HepG2 (cell line): ENCODE measurements around the gene RDM1. TPM values are rescaled to one million over a fixed set of nuclear protein-coding genes. Genes with fewer than 3 reads are reported as not detected.

Experiments
- ADNP ChIP-seq: sonication (generic); formaldehyde crosslinking; IDR thresholded peaks from 2 replicates; pipeline ENCODE4 v1.4.0; 2020; ENCODE audit warnings: missing genetic modification reagents
- EHMT2 ChIP-seq: fragments of 200-600 bp; sonication (generic); IDR thresholded peaks from 2 replicates; pipeline ENCODE4 v1.7.0; 2017; ENCODE audit warnings: antibody characterized with exemption, low read depth, low read length, borderline replicate concordance
- ERF ChIP-seq: IDR thresholded peaks from 2 replicates; pipeline ENCODE4 v1.6.1; 2018; ENCODE audit warnings: missing biosample characterization, missing genetic modification reagents
- HDAC6 ChIP-seq: fragments of 200-600 bp; sonication (generic); IDR thresholded peaks from 2 replicates; pipeline ENCODE4 v1.7.0; 2017; ENCODE audit warnings: mild to moderate bottlenecking, antibody characterized with exemption, low read length, low read depth
- HNRNPL ChIP-seq: fragments of 200-400 bp; formaldehyde crosslinking; IDR thresholded peaks from 2 replicates; pipeline ENCODE4 v1.6.1; 2017; ENCODE audit warnings: mild to moderate bottlenecking, low read depth, low read length
- JUNB ChIP-seq: sonication (generic); formaldehyde crosslinking; IDR thresholded peaks from 2 replicates; pipeline ENCODE4 v1.8.0; 2022; ENCODE audit warnings: missing genetic modification reagents, mild to moderate bottlenecking, borderline replicate concordance
- MIER2 ChIP-seq: IDR thresholded peaks from 2 replicates; pipeline ENCODE4 v1.6.1; 2016; ENCODE audit warnings: missing biosample characterization, missing genetic modification reagents
- NBN ChIP-seq: fragments of 450-650 bp; conservative IDR thresholded peaks from 2 replicates; pipeline ENCODE4 v1.6.1; 2017
- NCOA1 ChIP-seq: sonication (generic); formaldehyde crosslinking; IDR thresholded peaks from 2 replicates; pipeline ENCODE4 v1.9.0; 2021; ENCODE audit warnings: missing genetic modification reagents
- PCBP2 ChIP-seq: fragments of 200-400 bp; formaldehyde crosslinking; optimal IDR thresholded peaks from 2 replicates; pipeline ENCODE3; 2018; ENCODE audit warnings: low read length, low read depth; ENCODE audit not compliant: poor library complexity, severe bottlenecking
- TOE1 ChIP-seq: sonication (generic); formaldehyde crosslinking; IDR thresholded peaks from 2 replicates; pipeline ENCODE4 v1.4.0; 2020; ENCODE audit warnings: mild to moderate bottlenecking, missing genetic modification reagents
- TOPORS ChIP-seq: sonication (generic); formaldehyde crosslinking; IDR thresholded peaks from 2 replicates; pipeline ENCODE4 v1.8.0; 2023; ENCODE audit warnings: mild to moderate bottlenecking, missing genetic modification reagents
- ZNF121 ChIP-seq: sonication (generic); formaldehyde crosslinking; IDR thresholded peaks from 2 replicates; pipeline ENCODE4 v1.5.0; 2020; ENCODE audit warnings: mild to moderate bottlenecking, missing genetic modification reagents
- ZNF44 ChIP-seq: sonication (generic); formaldehyde crosslinking; IDR thresholded peaks from 2 replicates; pipeline ENCODE4 v1.5.1; 2020; ENCODE audit warnings: mild to moderate bottlenecking, missing genetic modification reagents
- ZNF468 ChIP-seq: sonication (generic); formaldehyde crosslinking; IDR thresholded peaks from 2 replicates; pipeline ENCODE4 v1.8.0; 2022; ENCODE audit warnings: mild to moderate bottlenecking, moderate library complexity, missing genetic modification reagents
- ZNF501 ChIP-seq: sonication (generic); formaldehyde crosslinking; IDR thresholded peaks from 2 replicates; pipeline ENCODE4 v1.5.1; 2020; ENCODE audit warnings: mild to moderate bottlenecking, moderate library complexity, missing genetic modification reagents
- ZNF747 ChIP-seq: sonication (generic); formaldehyde crosslinking; IDR thresholded peaks from 2 replicates; pipeline ENCODE4 v1.8.1; 2023; ENCODE audit warnings: missing genetic modification reagents, mild to moderate bottlenecking, borderline replicate concordance
- ZNF792 ChIP-seq: IDR thresholded peaks from 2 replicates; pipeline ENCODE4 v1.6.1; 2016
- polyA plus RNA-seq, 8 experiments: library from polyadenylated mRNA; depleted of rRNA in 3 of 8; stranded (reverse) in 7 of 8; unstranded in 1 of 8; fragments of >200 nt; fragmentation: Illumina TruSeq in 4 of 8; extraction: Trizol in 4 of 8; gene quantifications; 2 replicates each; pipeline versions ENCODE4 v1.2.1 to v1.2.3, GENCODE V29; 2011 to 2016; ENCODE audit warnings: low read depth in 4 of 8, missing spikeins in 1 of 8, mixed read lengths in 1 of 8; ENCODE audit not compliant: insufficient read depth in 1 of 8
- total RNA-seq, 5 experiments: library from RNA; depleted of rRNA; stranded (reverse); fragments of >200 nt; fragmentation: Illumina TruSeq; extraction: Trizol; gene quantifications; 2 replicates each; pipeline ENCODE4 v1.2.3, GENCODE V29; 2016; ENCODE audit warnings: low read depth in 1 of 5
- TF ChIP-seq, protein P1 (sequence below): sonication (generic); formaldehyde crosslinking; IDR thresholded peaks from 2 replicates; pipeline ENCODE4 v1.9.0; 2021; ENCODE audit warnings: missing genetic modification reagents, borderline replicate concordance
- TF ChIP-seq, protein P2 (sequence below): sonication (generic); formaldehyde crosslinking; IDR thresholded peaks from 2 replicates; pipeline ENCODE4 v1.5.1; 2020; ENCODE audit warnings: missing genetic modification reagents, mild to moderate bottlenecking, borderline replicate concordance
- TF ChIP-seq, protein P3 (sequence below): sonication (generic); formaldehyde crosslinking; IDR thresholded peaks from 2 replicates; pipeline ENCODE4 v1.5.1; 2020; ENCODE audit warnings: mild to moderate bottlenecking, moderate library complexity, missing genetic modification reagents
- TF ChIP-seq, protein P4 (sequence below): sonication (generic); formaldehyde crosslinking; IDR thresholded peaks from 2 replicates; pipeline ENCODE4 v1.5.1; 2020; ENCODE audit warnings: mild to moderate bottlenecking, missing genetic modification reagents, moderate library complexity
- TF ChIP-seq, protein P5 (sequence below): IDR thresholded peaks from 2 replicates; pipeline ENCODE4 v1.6.1; 2018; ENCODE audit warnings: missing genetic modification reagents
- TF ChIP-seq, protein P6 (sequence below): sonication (generic); formaldehyde crosslinking; conservative IDR thresholded peaks from 2 replicates; pipeline ENCODE4 v1.4.0; 2020; ENCODE audit warnings: missing genetic modification reagents

The RDM1 gene
- total and polyA plus RNA-seq, 2 of the 13 experiments (the other 11 are each of a cell fraction or from before 2014, with no cell fraction given) = 0.28 to 0.40 TPM

DNA sequence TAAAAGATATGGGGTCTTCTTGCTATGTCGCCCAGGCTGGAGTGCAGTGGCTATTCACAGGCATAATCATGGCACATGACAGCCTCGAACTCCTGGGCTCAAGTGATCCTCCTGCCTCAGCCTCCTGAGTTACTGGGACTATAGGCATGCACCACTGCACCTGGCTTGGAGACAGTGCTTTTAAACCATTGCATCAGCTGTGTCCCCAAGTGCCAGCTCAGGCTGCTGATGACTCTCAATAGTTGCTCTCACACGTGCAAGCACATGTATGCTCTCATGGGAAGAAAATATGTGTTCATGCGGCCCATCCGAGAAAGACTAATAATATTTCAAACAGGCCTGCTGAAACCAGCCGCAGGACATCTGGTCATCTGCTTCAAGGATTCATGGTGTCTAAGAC, 42.0 kb upstream of the RDM1 start (continued):
- TF ChIP-seq, protein P1, sequence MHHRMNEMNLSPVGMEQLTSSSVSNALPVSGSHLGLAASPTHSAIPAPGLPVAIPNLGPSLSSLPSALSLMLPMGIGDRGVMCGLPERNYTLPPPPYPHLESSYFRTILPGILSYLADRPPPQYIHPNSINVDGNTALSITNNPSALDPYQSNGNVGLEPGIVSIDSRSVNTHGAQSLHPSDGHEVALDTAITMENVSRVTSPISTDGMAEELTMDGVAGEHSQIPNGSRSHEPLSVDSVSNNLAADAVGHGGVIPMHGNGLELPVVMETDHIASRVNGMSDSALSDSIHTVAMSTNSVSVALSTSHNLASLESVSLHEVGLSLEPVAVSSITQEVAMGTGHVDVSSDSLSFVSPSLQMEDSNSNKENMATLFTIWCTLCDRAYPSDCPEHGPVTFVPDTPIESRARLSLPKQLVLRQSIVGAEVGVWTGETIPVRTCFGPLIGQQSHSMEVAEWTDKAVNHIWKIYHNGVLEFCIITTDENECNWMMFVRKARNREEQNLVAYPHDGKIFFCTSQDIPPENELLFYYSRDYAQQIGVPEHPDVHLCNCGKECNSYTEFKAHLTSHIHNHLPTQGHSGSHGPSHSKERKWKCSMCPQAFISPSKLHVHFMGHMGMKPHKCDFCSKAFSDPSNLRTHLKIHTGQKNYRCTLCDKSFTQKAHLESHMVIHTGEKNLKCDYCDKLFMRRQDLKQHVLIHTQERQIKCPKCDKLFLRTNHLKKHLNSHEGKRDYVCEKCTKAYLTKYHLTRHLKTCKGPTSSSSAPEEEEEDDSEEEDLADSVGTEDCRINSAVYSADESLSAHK (CRISPR knock-in tag) = no peak
- no peak for TF ChIP-seq ERF (CRISPR knock-in tag)
- TF ChIP-seq NCOA1 = no peak
- TF ChIP-seq HDAC6 = no peak
- TF ChIP-seq TOPORS (CRISPR knock-in tag) = no peak
- TF ChIP-seq NBN = no peak
- no peak for TF ChIP-seq ZNF468 (CRISPR knock-in tag)
- TF ChIP-seq, protein P2, sequence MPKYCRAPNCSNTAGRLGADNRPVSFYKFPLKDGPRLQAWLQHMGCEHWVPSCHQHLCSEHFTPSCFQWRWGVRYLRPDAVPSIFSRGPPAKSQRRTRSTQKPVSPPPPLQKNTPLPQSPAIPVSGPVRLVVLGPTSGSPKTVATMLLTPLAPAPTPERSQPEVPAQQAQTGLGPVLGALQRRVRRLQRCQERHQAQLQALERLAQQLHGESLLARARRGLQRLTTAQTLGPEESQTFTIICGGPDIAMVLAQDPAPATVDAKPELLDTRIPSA = no peak
- TF ChIP-seq HNRNPL = no peak
- TF ChIP-seq ZNF44 (CRISPR knock-in tag) = no peak
- TF ChIP-seq TOE1 = no peak
- TF ChIP-seq ZNF121 (CRISPR knock-in tag) = no peak
- TF ChIP-seq, protein P3, sequence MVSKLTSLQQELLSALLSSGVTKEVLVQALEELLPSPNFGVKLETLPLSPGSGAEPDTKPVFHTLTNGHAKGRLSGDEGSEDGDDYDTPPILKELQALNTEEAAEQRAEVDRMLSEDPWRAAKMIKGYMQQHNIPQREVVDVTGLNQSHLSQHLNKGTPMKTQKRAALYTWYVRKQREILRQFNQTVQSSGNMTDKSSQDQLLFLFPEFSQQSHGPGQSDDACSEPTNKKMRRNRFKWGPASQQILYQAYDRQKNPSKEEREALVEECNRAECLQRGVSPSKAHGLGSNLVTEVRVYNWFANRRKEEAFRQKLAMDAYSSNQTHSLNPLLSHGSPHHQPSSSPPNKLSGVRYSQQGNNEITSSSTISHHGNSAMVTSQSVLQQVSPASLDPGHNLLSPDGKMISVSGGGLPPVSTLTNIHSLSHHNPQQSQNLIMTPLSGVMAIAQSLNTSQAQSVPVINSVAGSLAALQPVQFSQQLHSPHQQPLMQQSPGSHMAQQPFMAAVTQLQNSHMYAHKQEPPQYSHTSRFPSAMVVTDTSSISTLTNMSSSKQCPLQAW = no peak
- TF ChIP-seq ZNF792 = no peak
- TF ChIP-seq PCBP2 = no peak
- TF ChIP-seq JUNB = no peak
- TF ChIP-seq, protein P4, sequence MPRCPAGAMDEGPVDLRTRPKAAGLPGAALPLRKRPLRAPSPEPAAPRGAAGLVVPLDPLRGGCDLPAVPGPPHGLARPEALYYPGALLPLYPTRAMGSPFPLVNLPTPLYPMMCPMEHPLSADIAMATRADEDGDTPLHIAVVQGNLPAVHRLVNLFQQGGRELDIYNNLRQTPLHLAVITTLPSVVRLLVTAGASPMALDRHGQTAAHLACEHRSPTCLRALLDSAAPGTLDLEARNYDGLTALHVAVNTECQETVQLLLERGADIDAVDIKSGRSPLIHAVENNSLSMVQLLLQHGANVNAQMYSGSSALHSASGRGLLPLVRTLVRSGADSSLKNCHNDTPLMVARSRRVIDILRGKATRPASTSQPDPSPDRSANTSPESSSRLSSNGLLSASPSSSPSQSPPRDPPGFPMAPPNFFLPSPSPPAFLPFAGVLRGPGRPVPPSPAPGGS (CRISPR knock-in tag) = no peak
- no peak for TF ChIP-seq ZNF747 (CRISPR knock-in tag)
- TF ChIP-seq, protein P5, sequence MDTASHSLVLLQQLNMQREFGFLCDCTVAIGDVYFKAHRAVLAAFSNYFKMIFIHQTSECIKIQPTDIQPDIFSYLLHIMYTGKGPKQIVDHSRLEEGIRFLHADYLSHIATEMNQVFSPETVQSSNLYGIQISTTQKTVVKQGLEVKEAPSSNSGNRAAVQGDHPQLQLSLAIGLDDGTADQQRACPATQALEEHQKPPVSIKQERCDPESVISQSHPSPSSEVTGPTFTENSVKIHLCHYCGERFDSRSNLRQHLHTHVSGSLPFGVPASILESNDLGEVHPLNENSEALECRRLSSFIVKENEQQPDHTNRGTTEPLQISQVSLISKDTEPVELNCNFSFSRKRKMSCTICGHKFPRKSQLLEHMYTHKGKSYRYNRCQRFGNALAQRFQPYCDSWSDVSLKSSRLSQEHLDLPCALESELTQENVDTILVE (CRISPR knock-in tag) = no peak
- peak; percentile 73; the same call in 1 of the 2 replicates for TF ChIP-seq ADNP (CRISPR knock-in tag)
- TF ChIP-seq MIER2 = no peak
- TF ChIP-seq EHMT2 = no peak
- TF ChIP-seq, protein P6, sequence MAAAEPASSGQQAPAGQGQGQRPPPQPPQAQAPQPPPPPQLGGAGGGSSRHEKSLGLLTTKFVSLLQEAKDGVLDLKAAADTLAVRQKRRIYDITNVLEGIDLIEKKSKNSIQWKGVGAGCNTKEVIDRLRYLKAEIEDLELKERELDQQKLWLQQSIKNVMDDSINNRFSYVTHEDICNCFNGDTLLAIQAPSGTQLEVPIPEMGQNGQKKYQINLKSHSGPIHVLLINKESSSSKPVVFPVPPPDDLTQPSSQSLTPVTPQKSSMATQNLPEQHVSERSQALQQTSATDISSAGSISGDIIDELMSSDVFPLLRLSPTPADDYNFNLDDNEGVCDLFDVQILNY (CRISPR knock-in tag) = no peak
- no peak for TF ChIP-seq ZNF501 (CRISPR knock-in tag)
